ENCODE data around the gene SYNE1.
"Not testable (repeated sequence)": the region's sequence is repeated elsewhere in the genome, so short reads cannot be mapped to it uniquely, and the experiment has no call there.

The SYNE1 gene

DNA sequence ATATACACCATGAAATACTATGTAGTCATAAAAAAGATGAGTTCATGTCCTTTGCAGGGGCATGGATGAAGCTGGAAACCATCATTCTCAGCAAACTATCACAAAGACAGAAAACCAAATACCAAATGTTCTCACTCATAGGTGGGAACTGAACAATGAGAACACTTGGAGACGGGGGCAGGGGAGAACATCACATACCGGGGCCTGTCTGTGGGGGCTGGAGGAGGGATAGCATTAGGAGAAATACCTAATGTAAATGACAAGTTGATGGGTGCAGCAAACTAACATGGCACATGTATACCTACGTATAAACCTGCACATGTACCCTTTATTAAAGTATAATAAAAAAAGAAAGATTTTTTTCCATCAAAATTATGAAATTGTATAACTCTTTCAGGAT is 22.4 kb downstream of the SYNE1 start:
- not testable (repeated sequence) for DNase-seq (ENCODE audit: low spot score)

DNA sequence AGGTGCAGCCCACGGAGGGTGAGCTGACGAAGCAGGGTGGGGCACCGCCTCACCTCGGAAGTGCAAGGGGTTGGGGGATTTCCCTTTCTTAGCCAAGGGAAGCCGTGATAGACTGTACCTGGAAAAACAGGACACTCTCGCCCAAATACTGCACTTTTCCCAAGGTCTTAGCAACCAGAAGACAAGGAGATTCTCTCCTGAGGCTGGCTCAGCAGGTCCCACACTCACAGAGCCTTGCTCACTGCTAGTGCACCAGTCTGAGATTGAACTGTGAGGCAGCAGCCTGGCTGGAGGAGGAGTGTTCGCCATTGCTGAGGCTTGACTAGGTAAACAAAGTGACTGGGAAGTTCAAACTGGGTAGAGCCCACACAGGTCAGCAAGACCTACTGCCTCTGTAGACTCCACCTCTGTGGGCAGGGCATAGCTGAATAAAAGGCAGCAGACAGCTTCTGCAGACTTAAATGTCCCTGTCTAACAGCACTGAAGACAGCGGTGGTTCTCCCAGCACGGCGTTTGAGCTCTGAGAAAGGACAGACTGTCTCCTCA is 28.0 kb downstream of the SYNE1 start:
- no peak for DNase-seq (ENCODE audit: low spot score)

DNA sequence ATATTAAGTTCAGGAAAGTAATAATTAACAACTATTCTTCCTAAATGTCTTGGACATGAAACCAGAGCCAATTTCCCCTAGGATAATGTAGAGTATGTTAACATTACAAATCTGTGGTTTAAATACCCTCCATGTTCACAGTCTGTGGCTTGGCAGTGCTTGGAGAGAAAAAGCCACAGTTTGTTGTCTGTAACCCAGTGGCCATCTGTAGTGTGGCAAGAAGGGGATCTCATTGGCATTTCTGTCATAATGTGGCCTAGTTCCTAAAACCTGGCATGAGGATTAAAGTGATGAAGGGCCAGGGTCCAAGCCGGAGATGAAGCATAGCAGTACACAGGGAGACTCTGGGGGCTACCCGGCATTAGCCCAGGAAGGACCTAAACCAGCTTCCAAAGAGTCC is 31.2 kb downstream of the SYNE1 start:
- no peak for DNase-seq (ENCODE audit: low spot score)

DNA sequence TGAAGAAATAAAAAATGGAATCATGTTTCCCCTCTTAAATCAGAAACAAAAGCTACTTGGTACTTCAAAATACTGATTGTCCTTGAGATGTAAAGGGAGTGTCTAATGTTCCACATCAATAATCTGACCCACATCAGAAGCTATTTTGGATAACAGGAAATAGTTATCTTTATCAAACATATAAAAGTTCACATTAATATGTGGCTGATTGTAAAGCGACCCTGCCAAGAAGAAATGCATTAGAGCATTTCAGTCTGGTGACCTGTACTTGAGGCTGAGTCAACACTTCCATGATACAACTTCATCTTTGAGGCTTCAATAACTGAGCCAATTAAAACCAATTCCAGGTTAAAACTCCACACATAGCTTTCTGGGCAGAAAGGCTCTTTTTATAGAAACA is 31.8 kb downstream of the SYNE1 start:
- DNase-seq (ENCODE audit: low spot score) = no peak

DNA sequence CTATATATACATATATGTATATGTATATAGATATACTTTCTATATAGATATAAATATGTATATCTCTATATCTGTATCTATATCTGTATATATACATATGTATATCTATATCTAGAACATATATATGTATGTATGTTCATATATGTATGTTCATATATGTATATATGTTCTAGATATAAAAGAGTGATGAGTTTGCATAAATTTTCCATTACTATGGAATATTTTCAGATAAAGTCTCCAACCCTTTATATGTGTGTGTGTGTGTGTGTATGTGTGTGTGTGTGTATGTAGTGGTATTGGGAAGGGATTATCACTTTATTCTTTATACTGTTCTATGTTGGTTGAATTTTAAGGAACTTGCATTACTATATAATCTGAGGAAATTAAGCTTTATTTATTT is 33.3 kb downstream of the SYNE1 start:
- no peak for DNase-seq (ENCODE audit: low spot score)

DNA sequence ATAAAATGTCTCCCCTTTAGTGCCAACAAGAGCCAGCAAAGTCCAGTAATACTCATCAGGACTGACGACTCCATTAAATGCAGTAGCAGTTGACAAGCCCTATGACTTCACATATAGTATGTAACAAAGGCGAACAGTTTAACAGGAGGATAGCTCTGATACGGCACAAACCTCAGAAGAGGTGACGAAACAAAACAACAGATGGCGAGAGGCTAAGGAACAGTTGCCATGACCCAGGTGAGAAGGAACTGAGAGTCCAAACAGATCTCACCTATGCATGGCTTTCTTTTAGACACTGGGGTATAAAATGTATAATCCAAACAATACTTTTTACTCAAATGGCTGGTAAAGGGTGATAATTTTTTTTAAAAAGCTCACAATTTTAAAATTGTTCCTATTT is 37.1 kb downstream of the SYNE1 start:
- DNase-seq (ENCODE audit: low spot score) = no peak

DNA sequence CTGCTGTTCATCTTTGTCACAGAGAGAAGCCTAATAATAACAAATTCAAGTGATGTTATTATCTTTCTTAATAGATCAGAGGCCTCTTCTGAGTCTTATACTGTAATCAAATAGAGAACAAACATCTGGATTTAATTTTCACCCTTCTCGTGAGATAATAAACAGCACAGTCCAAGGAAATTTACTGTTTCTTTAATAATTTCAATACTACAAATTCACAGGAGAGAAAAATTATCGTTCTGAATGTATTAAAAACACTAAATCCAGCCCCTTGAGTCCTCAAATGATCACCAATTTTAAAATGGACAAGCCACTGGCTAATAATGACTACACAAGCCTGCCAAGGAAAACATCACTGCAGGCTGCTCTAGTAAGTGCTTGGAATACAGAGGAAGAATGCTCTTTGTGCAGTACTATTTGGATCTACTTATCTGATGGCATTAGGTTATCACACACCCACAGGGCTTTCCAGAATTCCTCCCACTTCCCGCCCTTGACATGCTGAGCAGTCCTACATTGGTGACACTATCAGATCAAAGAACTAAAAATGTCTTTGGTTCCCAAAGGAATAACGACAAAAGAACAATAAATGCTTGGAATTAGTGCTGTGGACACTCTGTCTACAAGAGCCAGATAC is 38.1 kb downstream of the SYNE1 start:
- no peak for DNase-seq (ENCODE audit: low spot score)

DNA sequence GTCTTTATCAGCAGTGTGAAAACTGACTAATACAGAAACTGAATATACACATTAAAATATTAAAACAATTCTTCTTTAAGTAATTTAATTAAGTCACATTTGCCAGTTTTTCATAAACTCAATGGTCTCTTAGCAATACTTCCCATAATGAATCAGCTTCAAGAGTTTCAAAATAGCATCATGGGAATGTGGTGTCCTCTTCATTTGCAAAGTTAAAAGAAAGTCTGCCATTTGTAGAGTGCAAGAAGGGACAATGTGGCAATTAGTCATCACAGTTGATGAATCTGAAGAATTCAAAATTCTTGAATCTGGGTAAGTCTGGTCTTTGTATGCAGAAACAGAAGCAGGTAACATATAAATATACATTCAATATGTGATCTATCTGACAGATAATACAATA is 38.7 kb downstream of the SYNE1 start:
- DNase-seq (ENCODE audit: low spot score) = no peak

DNA sequence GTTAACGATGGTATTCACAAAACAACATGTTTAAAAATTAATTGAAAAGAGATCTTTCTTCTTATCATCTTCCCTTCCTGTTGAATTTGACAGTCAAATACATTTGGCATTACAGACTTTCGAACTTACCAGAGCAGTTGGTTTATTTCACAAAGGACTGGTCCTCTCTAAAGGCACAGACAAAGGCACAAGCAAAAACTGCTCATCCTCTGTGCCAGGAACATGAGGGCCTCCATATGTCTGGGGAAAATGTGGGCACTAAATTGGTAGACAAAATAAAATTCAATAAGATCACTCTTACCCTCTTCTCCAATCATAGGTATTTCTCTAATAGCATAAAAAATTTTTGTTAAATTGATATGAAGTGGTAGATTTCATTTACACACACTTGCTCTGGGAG is 40.4 kb downstream of the SYNE1 start:
- DNase-seq (ENCODE audit: low spot score) = no peak

DNA sequence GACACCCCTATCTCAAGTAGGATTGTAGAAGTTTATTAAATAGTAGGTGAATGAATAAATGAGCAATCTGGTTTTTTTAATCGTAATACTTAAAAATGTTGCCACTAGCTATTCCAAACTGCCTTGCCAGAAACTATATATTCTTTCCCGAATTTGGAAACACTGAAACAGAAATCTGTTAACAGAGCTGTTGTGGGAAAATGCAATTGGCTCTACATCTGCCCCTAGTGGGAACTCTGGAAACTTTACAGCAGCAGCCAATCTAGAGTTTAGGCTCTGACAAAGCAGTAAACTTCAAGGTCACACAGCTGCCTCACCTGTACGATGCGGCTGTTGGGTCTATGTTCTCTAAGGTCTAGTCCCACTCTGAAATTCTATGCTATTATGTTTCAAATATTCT is 41.7 kb downstream of the SYNE1 start:
- no peak for DNase-seq (ENCODE audit: low spot score)

DNA sequence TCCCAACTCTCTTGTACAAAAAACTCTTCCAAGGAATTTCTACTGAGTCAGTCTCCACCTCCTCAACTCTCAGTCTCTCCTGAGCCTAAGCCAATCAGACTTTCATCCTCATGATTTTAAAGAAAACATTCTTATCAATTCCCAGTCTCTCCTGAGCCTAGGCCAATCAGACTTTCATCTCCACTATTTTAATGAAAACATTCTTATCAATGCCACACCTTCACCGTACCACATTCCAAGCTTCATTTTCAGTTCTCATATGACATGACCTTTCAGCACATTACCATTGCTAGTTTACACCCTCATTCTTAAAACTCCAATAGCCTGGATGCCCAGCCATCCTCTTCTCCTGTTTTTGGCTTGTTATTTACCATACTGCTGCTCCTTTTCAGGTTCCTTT is 42.5 kb downstream of the SYNE1 start:
- DNase-seq (ENCODE audit: low spot score) = no peak

DNA sequence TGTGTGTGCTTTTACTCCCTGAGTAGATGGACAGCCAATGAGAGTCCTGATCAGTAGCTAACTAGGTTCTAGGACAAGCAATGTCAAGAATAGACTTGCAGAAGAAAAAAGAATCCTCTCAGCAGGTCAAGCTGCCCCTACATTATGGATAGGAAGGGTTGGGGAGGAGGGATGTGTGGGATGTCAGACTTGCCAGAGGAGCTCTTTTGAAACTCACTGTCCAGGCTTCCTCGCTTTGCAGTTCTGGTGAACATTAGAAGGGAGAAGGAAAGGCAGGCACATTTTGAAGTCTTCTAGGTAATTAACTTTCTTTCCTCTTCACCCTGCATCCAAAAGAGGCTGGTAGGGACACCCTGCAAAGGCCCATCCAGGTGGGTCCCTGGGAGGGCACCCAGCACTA is 48.7 kb downstream of the SYNE1 start:
- DNase-seq (ENCODE audit: low spot score) = no peak

DNA sequence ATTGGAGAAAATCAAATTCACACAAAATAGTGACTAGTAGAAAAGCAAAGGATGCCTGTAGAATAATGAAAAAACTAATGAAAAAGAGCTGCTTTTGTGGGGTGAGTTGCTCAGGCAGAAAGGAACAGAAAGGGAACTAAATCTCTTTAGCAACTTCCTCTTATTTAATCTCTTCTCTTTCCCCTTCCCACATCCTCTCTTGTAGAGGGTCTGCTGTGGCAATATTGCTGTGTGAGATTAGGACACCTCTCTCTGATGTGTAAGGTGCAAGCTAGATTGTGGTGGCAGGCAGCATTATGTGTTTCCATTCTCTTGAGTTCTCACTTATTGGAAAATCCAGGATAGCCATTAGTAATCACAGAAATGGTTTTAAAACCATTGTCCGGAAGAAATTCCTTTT is 49.7 kb downstream of the SYNE1 start:
- no peak for DNase-seq (ENCODE audit: low spot score)

DNA sequence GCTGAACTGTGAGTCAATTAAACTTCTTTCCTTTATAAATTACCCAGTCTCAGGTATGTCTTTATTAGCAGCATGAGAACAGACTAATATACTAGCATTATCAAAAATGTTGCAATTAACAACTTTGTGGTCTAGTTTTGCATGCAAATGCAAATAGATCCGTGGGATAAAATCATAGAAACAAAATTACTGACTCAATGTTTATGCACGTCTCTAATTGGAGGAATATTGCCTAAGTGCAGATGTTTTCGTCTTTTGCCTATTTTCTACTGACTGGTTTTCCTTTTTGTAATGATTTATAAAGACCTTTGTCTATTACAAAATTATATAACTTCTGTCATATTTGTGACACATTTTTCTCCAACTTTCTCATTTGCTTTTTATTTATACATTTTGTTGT is 51.9 kb downstream of the SYNE1 start:
- DNase-seq (ENCODE audit: low spot score) = no peak

DNA sequence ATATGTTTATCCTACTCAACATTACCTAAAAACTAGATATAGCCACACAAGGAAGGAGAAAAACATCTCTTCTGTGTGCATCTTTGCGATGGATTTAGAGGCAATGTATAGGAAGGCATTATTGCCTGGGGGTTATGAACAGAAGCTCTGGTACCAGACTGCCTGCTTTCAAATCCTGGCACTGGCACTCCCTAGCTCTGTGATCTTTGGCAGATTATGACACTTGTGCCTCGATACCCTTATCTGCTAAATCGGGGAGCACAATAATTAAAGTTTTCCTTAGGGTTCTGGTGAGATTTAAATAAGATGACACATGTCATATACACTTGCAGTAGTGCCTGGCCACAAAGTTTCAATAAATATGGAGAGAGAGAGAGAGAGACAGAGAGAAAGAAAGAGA is 53.3 kb downstream of the SYNE1 start:
- DNase-seq (ENCODE audit: low spot score) = no peak

DNA sequence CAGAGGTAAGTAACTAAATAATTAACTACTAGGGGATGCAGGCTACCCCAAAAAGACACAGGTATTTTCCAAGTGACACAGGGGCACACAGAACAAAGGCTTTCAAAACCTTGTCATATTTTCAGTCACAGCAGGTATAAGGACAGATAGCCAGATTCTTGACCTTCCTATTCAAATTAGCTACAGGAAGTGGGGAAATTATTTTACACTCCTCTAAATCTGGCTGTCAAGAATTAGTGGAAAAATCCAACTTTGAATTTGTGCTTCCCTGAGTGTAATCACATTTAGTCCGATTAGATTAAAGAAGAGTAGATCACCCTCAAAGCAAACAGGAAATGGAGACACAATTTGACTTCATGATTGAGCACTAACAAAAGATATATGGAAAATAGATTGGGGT is 60.6 kb downstream of the SYNE1 start:
- no peak for DNase-seq (ENCODE audit: low spot score)

DNA sequence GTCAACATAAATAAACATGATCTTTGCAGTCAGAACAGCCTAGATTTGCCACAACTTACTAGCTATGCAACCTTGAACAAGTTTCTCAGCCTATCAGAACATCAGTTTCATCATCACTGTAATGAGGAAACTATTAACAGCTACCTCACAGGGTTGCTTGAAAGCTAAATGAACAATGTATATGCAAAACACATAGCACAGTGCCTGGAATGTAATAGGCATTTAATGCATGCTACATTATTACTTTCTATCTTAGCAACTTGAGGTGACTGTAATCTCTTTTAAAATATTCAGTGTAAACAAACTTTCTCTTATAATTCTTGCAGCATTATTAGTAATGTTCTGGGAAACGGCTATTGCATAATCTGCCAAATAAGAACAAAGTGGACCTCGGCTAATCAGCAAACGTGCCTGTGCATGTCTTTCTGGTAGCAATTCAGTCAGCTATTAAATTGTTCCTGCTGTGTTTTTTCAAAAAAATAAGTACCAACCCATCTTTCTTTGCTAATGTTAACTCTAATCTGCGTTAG is 61.5 kb downstream of the SYNE1 start:
- no peak for DNase-seq (ENCODE audit: low spot score)

DNA sequence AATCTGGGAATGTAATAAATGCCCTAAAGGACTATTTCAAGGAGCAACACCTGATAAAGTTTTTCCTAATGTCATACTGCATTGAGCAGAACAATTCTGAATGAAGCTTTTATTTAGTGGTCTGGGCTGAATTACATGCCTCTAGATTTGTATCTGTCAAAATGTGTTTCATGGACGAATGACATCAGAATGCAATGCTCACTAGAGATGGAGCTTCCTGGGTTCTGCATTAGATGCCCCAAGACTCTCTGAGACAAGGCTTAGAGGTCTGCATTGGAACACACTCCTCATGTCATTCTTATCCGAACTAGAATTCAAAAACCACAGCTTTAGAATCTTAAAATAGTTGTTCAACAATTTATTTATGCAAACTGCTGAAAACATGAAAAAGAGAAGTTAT is 62.0 kb downstream of the SYNE1 start:
- no peak for DNase-seq (ENCODE audit: low spot score)

DNA sequence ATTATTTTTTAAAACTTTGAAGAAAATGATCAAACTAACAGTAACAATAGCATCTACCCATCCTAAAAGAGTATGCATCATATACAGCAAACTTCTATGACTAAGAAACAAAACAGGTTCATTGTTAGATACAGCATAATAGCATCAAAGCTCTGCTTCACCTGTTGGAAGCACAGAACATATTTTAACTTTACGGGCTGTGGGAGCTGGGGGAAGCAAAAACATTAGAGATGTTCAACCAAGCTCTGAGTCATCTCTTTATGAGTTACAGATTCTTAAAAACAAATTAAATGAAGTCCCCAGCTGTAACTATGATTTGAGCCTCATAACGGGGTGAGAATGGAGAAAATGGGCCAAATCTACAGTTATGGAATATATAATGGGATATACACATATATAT is 63.4 kb downstream of the SYNE1 start:
- DNase-seq (ENCODE audit: low spot score) = no peak

DNA sequence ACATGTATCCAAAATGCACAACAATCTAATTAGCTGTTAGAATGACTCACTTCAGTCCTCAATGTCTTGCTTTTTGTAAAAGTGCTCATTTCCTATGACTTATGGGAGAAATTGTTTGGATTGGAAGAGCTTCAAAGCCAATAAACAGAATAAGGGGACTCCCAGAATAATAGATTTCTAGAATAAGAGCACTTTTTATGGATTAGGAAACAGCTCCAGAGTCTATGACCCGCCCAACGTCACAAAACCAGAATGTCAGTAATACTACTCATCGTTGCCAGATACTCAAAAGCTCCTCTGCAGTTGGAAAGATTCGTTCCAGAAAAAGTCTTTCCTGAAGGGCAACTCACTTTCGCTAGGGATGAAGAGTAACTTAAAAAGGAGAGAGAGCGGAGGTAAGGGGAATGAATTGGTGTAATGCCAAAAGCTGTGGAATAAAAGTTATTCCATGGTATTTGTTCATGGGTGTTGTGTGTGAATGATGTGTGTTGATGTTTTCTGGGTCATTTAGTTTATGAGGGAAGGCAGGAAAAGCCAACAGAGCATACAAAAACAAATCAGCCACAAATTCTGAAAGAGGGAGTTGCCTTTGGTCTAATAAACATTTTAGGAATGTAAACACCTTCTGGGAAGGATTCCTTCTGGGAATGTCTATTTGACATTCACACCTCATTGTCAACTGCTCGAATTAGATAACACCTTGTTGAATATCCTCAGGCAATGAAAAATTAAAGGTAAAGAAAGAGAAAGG is 64.6 kb downstream of the SYNE1 start:
- DNase-seq (ENCODE audit: low spot score) = no peak

DNA sequence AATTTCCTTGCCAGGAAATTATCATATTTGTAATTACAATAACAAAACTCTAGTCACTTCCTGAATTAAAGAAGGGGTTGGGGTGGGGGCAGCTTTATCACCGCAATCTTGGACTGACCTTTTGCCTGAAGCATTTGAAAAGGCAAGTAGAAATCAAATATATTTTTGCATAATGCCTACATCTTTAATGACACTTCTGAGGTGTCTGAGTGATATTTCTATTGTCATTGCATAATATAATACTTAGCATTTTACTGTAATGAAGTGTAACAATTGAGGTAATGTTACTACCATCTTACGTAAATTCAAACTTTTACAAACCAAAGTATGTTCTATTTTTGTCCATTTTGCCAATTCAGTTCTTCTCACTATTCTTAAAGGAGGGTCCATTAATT is 65.2 kb downstream of the SYNE1 start:
- DNase-seq (ENCODE audit: low spot score) = no peak

DNA sequence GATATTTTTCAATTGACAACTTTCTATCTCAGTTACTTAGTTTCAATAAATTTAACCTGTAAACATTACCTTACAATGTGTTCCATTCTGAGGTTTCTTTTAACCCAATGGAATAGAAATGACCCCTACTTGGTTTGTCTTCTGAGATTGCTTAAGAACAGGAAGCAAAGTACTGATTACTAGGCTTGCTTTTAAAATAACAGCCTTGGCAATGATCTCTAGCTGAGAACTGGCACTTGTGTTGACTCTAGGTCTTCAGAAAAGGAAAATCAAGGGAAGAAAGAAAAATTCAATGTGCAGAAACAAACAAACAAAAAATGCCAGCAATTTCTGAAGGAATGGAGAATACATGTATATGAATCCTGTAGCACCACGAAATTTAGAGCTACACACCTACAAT is 66.1 kb downstream of the SYNE1 start:
- no peak for DNase-seq (ENCODE audit: low spot score)

DNA sequence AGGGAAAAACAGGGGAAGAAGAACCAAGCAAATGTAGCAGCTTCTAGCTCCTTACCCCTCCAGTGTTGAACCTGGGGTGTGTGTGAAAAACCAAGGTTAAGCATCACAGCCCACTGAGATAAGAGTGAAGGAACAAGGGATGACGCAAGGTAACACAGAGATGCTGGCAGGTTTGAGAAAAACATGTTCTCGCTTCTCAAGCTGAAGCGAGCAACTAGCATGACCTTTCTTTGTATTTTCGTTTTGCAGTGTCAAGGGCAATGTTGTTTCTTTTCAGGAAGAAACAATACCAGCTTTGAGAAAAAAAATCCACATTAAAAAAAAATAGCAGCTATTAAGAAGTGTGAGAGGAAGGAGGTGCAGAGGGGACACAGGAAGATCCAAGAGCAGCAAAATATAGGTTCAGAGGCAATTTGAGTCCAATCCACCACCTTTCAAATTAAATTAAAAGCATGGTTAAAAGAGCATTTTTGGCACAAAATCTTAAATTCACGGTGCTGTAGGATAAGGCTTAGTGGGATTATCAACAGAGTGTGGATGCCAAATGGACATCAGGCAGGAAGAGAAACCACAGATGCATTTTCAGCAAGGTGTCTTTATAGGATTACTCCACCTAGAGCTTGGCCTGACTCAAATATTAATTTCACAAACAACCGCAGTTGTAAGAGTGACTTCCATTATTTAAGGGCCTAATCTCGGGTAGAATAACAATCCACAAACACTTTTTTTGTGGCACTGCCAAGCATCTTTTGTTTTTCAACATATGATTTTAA is 70.9 kb downstream of the SYNE1 start:
- DNase-seq (ENCODE audit: low spot score) = no peak
